ENCODE measurements around the gene MED12L. TPM values are rescaled to one million over a fixed set of nuclear protein-coding genes. Genes with fewer than 3 reads are reported as not detected.

Gene MED12L
- total RNA-seq, 4 donors from 2014 or later: 0.09 to 3.3 (median 0.13) TPM; not detected in 1

DNA sequence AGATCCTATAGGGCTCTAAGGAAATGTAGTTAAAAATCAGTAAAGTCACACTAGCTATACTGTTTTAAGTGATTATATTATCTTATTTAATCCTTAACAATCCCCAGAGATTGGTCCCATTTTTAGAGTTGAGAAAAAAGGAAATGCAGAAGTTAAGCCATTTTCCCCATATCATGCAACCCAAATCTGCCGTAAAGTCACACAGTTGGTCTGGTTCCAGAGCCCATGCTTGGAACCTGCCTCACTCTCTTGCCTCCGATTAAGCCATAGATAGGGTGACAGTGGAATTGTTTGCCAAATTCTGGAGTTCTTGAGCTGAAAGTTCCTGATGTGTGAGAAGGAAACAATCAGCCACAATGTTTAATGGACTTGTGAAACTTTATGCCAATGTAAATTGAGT is 246.2 kb downstream of the MED12L start:
- H3K36me3 ChIP-seq: no peaks in the 10 kb centered on the region
- TF ChIP-seq, protein P1, sequence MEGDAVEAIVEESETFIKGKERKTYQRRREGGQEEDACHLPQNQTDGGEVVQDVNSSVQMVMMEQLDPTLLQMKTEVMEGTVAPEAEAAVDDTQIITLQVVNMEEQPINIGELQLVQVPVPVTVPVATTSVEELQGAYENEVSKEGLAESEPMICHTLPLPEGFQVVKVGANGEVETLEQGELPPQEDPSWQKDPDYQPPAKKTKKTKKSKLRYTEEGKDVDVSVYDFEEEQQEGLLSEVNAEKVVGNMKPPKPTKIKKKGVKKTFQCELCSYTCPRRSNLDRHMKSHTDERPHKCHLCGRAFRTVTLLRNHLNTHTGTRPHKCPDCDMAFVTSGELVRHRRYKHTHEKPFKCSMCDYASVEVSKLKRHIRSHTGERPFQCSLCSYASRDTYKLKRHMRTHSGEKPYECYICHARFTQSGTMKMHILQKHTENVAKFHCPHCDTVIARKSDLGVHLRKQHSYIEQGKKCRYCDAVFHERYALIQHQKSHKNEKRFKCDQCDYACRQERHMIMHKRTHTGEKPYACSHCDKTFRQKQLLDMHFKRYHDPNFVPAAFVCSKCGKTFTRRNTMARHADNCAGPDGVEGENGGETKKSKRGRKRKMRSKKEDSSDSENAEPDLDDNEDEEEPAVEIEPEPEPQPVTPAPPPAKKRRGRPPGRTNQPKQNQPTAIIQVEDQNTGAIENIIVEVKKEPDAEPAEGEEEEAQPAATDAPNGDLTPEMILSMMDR (IDR thresholded peaks at IDR 0.05): no peak
- TF ChIP-seq POLR2A (IDR thresholded peaks at IDR 0.05): no peak
- H3K27ac ChIP-seq: no peak overlapping the region
- H3K27me3 ChIP-seq: no peaks in the 10 kb centered on the region
- no peak overlapping the region for H3K4me3 ChIP-seq
- H3K4me1 ChIP-seq: no peaks in the 10 kb centered on the region
- no peaks in the 10 kb centered on the region for H3K9me3 ChIP-seq
- no peak for DNase-seq

DNA sequence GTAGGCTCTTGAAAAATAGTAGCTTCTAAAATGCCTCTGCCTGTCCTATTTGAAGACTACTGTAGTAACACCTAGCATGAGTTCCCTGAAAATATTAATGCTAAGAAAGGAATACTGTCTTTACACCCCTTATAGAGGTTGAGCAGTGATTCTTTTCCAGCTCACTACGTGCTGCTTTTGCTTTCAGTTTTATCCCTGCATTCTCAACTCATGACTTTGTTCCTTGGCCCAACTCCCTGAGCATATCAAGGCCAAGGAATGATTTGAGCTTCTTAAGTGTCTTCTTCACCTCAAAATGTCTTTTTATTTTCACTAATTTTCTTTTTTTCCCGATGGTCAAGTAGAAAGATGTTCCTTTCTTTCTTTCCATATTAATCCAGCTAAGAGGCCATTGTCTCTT is 260.4 kb downstream of the MED12L start:
- Histone ChIP-seq H3K27ac (peak overlapping the region in 1 of 4 donors; percentile 45), H3K4me1 (no peaks in the 10 kb centered on the region), H3K9me3 (no peaks in the 10 kb centered on the region), H3K36me3 (no peaks in the 10 kb centered on the region), H3K27me3 (no peaks in the 10 kb centered on the region), H3K4me3 (peak overlapping the region in 1 of 4 donors; percentile 16)
- no peak for DNase-seq
- TF ChIP-seq, protein P1 (IDR thresholded peaks at IDR 0.05): no peak
- no peak for TF ChIP-seq POLR2A (IDR thresholded peaks at IDR 0.05)

DNA sequence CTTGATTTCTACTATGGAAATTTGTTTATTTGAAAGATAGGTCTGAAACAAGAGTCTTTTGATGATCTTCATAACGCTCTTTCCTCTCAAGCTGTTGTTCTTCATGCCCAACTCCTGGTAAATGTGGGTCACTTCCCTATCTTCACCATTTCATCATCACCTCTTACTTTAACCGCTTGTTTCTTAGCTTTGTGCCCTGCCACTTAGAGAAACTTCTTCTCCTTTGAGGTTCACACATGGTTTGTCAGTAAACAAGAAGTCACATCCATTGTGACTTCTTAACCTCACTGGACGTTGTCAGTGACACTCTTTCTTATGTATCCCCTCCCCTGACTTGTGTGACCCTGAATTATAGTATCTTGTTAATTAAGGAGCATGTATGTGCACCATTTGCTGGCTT is 260.8 kb downstream of the MED12L start:
- Histone ChIP-seq H3K27me3 (no peaks in the 10 kb centered on the region), H3K27ac (peak overlapping the region in 1 of 4 donors; percentile 45), H3K4me3 (no peak overlapping the region), H3K4me1 (no peaks in the 10 kb centered on the region), H3K9me3 (no peaks in the 10 kb centered on the region), H3K36me3 (no peaks in the 10 kb centered on the region)
- TF ChIP-seq, protein P1 (IDR thresholded peaks at IDR 0.05): no peak
- no peak for TF ChIP-seq POLR2A (IDR thresholded peaks at IDR 0.05)
- no peak for DNase-seq

DNA sequence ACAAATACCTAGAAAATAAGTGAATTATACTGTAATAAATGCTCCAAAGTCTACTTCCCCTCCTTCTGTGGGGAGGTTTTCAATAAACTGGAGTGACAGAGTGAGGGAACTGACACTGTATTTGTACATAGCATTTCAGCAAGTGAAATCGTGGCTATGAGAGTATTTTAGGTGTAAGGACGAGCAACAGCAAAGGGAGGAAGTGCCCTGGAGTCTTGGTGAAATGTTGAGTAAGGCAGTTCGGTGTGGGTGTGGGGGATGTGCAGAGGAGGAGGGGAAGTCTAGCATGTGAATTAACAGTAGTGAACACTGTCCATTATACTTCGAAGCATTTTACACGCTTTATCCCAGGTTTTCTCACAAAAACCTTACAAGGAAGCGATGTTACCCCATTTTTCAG is 262.0 kb downstream of the MED12L start:
- no peak for TF ChIP-seq POLR2A (IDR thresholded peaks at IDR 0.05)
- TF ChIP-seq, protein P1 (IDR thresholded peaks at IDR 0.05): no peak
- Histone ChIP-seq H3K4me3 (no peak overlapping the region), H3K4me1 (no peaks in the 10 kb centered on the region), H3K27ac (no peak overlapping the region), H3K27me3 (no peaks in the 10 kb centered on the region), H3K36me3 (no peaks in the 10 kb centered on the region), H3K9me3 (no peaks in the 10 kb centered on the region)
- peak in 1 of 3 donors; percentile 45 for DNase-seq

DNA sequence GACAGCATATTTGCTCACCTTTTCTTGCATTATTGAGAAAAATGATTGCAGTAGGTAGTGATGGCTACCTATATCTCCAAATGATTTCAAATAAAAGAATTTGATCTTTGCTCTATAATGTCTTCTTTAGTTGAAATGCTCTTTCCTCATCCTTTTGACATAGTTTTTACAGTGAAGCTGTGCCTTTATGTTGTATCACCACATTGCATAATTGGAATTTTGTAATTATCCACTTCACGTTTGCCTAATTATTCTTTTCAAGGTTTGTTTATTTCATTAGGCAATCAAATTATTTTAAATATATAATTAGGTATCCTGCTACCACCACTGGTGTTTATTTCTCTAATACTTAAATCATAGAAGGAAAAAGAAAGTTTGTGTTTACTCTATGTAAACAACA is 265.2 kb downstream of the MED12L start:
- DNase-seq: no peak

More for the DNA sequence above, 265.2 kb downstream of the MED12L start:
- Histone ChIP-seq H3K9me3 (no peaks in the 10 kb centered on the region), H3K4me1 (no peaks in the 10 kb centered on the region), H3K4me3 (no peak overlapping the region), H3K36me3 (no peaks in the 10 kb centered on the region), H3K27ac (no peak overlapping the region), H3K27me3 (no peaks in the 10 kb centered on the region)
- TF ChIP-seq, protein P1 (IDR thresholded peaks at IDR 0.05): no peak

Measured in Peyer's patch (tissue), 4 donors.